Measurements from ENCODE around the gene PSMG1.
"Not testable (repeated sequence)": the region's sequence is repeated elsewhere in the genome, so short reads cannot be mapped to it uniquely, and the experiment has no call there.

Gene PSMG1, protein sequence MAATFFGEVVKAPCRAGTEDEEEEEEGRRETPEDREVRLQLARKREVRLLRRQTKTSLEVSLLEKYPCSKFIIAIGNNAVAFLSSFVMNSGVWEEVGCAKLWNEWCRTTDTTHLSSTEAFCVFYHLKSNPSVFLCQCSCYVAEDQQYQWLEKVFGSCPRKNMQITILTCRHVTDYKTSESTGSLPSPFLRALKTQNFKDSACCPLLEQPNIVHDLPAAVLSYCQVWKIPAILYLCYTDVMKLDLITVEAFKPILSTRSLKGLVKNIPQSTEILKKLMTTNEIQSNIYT

DNA sequence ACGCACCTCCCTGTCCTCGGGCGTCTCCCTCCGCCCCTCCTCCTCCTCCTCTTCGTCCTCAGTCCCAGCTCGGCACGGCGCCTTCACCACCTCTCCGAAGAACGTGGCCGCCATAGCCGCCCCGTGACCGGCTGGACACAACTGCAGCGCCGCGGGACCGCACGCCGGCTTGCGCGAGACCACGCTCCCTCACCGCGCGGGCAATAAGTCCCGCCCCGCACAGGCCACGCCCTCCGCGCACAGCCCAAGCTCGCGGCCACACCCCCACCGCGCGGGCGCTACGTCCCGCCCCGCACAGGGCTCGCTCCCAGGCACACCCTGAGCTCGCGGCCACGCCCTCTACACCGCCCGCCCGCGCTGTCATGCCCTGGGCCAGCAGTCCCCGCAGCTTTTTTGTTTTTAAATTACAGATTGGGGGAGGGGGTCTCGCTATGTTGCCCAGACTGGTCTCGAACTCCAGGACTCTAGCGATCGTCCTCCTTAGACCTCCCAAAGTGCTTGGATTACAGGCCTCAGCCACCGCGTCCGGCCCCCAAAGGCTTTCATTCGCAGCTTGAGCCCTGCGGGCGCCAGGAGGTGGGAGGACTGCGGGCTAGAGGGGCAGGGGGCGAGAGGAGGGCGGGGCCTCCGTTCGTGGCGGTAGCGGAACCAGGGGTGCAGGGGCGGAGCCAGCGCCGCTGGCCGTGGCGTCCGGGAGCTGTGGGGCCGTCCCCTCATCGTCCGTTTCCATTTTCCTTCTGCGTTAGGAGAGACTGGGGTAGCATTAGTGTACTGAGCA is at the start of gene PSMG1:
Gene PSMG1, minus strand, starts transcription at position 180 of the 778 bp plus-strand sequence. Its CDS starts 66 bp downstream, at position 114.
- peak; percentile 94 for DNase-seq

DNA sequence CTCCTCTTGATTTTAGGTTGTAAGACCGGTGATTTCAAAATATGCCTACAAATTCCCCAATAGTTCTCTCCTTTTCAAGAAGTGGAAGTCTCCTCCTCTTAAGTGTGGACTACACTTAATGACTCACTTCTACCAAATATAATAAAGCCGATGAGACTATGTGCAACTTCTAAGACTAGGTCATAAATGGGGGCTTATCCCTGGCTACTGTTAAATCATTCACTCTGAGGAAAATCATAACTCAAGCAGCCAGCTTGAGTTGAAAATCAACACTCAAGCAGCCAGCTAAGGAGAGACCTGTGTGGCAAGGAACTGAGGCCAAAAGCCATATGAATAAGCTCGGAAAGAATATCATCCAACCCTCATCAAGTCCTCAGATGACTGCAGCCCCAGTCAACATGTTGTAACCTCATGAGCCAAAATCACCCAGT is 49.6 kb upstream of the PSMG1 start:
- no peak for DNase-seq

GRCh38 chr21:39224930-39225329 is 41.7 kb upstream of the PSMG1 start:
- no peak for DNase-seq

- no peak for DNase-seq
Measured at GRCh38 chr21:39221997-39222486, 38.8 kb upstream of the PSMG1 start.

DNA sequence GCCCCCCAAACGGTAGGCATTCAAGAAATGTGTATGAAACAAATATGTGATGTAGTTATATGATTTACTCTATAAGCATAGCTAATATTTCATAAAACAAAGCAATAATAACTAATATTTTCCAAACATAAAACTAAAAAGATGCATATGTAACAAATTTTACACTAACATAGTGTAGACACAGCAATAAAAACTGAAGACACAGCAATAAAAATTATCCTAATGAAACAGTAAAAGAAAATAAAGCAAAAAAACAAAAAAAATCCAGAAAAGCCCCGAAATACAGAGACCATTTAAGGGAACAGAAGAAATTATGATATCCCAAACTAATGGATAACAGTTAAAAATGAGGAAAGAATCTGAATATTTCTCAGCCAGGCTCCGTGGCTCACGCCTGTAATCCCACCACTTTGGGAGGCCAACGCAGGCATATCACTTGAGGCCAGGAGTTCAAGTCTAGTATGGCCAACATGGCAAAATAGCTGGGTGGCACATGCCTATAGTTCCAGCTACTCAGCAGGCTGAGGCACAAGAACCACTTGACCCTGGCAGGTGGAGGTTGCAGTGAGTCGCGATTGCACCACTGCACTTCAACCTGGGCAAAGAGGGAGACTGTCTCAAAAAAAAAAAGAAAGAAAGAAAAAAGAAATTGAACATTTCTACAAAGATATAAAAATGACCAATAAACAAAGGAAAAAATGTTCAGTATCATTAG is 38.2 kb upstream of the PSMG1 start:
- DNase-seq: no peak

DNA sequence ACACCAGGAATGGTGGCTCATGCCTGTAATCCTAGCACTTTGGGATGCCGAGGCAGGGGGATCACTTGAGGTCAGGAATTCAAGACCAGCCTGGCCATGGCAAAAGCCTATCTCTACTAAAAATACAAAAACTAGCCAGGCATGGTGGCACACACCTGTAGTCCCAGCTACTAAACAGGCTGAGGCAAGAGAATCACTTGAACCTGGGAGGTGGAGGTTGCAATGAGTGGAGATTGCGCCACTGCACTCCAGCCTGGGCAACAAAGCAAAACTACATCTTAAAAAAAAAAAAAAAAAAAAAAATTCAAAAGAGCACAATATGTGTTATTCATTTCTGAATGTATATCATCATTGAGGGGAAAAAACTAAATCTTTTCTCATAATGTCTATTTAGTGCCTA is 37.6 kb upstream of the PSMG1 start:
- not testable (repeated sequence) for DNase-seq

- DNase-seq: no peak
Measured at GRCh38 chr21:39220150-39220549, 36.9 kb upstream of the PSMG1 start.

GRCh38 chr21:39218082-39218409 is 34.8 kb upstream of the PSMG1 start:
- DNase-seq: no peak

- no peak for DNase-seq
Measured at GRCh38 chr21:39217356-39218081, 34.3 kb upstream of the PSMG1 start.

- DNase-seq: no peak
Measured at GRCh38 chr21:39216290-39216689, 33.0 kb upstream of the PSMG1 start.

- no peak for DNase-seq
Measured at GRCh38 chr21:39215078-39215477, 31.8 kb upstream of the PSMG1 start.

- DNase-seq: no peak
Measured at GRCh38 chr21:39209334-39209688, 26.1 kb upstream of the PSMG1 start.

DNA sequence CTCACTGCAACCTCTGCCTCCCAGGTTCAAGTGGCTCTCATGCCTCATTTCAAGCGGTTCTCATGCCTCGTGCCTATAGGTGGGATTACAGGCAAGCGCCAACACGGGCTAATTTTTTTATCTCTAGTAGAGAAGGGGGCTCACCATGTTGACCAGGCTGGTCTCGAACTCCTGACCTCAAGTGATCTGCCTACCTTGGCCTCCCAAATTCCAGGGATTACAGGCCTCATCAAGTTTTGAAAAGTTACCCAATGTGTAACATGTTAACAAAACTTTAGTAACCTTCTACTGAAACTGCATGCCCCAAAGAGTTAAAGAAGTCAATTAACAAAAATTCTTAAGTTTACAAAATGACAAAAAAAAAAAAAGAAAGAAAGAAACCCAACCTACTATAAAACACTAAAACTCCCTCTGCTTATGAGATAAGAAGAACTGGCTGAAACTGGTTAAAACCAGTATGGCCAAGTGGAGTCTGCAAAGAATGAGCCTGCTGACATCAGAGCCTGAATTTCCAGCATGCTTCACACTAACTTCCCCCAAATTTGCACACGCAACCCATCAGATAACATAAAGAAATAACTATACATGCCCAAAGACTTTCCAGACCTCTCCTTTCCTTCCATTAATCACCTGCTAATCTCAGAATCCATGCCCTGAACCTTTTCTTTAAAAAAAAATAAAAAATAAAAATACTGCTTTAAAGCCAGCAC is 25.5 kb upstream of the PSMG1 start:
- peak in 1 of 2 donors; percentile 11 for DNase-seq

GRCh38 chr21:39204134-39204533 is 20.9 kb upstream of the PSMG1 start:
- DNase-seq: no peak

GRCh38 chr21:39198800-39199199 is 15.5 kb upstream of the PSMG1 start:
- no peak for DNase-seq

DNA sequence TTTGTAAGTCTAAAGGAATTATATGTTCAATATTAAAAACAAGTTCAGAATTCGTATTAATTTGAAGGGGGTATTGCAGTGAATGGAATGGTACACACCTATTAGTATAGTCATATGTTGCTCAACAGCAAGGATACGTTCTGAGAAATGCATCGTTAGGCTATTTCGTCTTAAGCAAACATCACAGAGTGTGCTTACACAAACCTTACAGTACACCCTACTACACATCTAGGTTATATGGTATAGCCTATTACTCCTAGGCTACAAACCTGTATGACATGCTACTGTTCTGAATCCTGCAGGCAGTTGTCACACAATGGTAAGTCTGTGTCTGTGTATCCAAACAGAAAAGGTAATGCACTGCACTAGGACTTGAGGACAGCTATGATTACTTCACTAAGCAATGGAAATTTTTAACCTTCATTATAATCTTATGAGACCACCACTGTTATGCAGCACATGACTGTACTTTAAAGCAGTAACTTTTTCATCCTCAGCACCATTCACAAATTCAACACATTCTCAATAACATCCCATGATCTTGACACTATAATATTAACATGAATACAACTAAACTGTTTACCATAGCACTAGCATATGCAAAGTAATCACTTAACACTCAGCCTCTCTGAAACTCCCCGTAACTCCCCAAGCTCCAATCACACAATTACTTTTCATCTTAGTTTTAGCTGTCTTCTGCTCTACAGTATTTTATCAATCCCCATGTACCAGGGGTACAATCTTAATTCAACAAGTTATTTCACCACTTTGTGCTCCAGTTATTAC is 14.4 kb upstream of the PSMG1 start:
- no peak for DNase-seq

- no peak for DNase-seq
Measured at GRCh38 chr21:39196838-39197237, 13.6 kb upstream of the PSMG1 start.

GRCh38 chr21:39196310-39196709 is 13.1 kb upstream of the PSMG1 start:
- DNase-seq: peak in 1 of 2 donors; percentile 7

- DNase-seq: no peak
Measured at GRCh38 chr21:39193380-39193779, 10.1 kb upstream of the PSMG1 start.

DNA sequence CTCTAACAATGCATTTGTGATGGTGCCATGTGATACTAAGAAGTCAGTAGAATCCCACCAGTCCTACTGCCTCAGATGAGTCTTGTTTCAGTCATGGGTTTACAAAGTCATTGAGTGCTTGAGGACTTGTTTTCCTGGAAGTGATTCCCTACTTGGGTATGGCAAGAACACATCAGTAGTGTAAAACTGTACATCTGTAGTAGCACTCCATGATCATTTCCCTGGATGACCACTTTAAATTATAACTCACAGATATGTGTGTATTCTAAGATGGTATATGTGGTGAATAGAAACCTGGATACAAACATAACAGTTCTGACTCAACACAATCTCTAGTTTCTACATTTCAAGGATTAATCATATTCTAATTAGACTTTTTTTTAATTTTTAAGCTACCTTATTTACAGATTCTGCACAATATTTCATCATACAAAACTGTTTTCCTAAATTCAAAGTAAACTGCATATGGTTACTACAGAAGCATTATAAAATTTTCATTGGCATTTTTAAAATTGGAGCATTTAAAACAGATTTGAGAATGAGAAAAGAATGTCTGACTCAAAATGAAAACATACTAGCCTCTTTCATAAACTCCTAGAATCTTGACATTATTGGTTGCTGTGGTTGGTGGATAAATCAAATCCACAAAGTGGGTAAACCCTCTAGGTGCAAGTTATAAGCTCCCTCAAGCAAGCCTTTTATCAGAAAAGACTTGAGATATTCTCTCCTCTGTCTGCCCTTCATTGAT is 6.8 kb upstream of the PSMG1 start:
- DNase-seq: no peak

Data from CD4-positive, alpha-beta T cell treated with Interleukin-1 beta for 1 hour (primary cell).